GM19452 (cell line): Measurements from ENCODE around the gene NHEJ1.

Experiments used
- ATAC-seq: cut with Tn5 transposase; IDR thresholded peaks from one replicate; pipeline ENCODE4 v1.9.1; 2021; ENCODE audit not compliant: unreplicated experiment

Gene NHEJ1

GRCh38 chr2:219059725-219060682, 100.6 kb downstream of the NHEJ1 start:
- no peak for ATAC-seq

- no peak for ATAC-seq
These were observed 101.3 kb downstream of the NHEJ1 start for GRCh38 chr2:219059375-219059724.

DNA sequence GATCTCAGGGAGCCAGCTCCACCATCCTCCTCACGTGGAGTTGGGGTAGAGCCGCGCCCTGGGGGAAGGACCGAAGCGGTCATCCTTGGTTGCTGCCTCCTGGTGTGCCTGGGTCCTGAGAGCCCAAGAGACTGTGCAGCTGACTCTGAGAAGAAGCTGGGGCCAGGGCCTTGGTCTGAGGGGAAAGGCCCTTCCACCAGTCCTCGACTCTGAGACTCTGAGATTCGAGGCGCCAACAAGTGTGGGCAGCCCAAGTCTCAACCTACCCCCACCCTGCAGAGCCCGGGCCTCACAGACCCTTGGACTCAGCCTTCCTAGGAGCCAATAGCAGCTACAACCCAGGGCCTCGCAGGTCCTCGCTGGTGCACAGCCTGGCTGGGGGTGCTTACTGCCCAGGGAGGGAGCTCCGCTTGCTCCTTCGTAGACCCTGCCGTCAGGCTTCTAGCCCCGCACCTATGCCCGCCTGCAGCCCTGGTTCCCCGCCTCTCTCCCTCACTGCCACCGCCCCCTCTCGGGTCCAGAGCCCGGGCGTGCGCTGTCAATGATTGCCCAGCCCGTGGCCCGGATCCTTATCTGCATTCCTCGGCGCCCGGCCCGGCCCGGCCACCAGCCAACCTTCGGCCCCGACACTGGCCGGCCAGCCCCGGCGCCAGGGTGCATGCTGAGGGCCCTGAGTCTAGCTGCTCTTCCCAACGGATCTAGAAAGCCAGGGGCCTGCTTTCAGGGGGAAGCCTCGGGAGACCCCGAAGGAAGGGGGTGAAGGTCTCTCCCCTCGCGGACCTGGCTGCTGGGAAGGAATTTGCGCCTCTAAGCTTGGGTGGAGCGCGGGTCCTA, 101.9 kb downstream of the NHEJ1 start:
- no peak for ATAC-seq

DNA sequence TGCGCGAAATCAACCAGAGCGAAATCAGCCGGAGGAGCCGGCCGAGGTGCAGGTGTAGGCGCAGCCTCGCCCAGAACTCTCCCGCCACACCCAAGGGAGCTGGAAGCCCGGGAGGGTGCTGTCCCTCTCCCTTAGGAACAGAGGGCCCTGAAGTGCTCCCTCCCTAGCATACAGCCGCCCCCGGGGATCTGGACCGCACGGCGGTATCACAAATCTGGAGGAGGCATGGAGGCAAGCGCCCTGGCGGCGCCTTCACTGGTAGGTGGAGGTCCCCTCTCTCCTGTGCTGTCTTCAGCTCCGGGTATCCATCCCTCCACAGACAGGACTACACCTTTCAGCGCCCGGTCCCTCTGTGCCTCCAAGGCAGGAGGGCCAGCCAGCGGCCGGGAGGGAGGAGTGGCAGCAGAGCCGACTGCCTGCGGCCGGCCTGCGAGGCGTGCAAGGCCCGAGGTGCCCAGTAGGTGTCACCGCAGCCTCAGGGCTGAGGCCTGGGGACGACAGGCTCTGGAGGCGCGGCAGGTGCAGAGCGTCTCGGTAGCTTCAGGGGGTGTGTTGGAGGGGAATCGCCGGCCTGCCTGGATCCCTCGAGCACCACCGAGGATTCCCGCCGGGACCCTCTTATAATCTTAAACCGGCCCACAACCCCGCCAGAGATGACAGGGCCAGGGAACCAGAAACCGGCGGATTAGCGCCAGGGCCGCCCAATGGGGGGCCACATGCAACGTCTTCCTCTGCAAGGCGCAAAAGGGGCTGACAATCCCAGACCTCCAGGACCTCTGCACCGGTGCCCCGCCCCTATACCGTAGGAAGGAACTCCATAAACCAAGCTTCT, 102.7 kb downstream of the NHEJ1 start:
- ATAC-seq: peak; percentile 93

DNA sequence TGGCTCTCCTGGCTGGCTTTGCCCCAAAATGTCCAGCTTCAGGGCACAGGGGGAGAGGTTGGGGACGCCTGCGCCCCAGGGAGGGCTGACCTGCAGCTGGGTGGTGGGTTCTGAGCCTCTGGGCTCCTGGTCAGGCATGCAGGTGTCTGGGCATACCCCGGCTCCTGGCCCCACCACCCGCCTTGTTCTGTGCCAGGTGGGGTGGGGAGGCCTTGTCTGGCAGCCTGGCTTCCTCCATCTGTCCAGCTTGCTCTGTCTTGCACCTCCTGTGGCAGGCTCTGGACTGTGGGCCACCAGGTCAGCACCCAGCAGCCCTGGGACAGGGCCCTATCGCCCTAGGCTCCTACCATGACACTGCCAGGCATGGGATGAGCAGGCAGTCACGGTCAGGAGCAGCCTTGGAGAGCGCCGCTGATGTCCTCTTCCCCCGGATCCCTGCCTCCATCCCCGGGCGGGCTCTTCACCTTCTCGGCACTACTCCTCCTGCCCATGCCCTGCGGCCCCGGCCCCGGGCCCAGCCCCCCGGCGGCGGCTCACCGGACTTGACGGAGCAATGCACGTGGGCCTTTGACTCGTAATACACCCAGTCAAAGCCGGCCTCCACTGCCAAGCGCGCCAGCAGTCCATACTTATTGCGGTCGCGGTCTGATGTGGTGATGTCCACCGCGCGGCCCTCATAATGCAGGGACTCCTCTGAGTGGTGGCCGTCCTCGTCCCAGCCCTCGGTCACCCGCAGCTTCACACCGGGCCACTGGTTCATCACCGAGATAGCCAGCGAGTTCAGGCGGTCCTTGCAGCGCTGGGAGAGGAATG, 103.5 kb downstream of the NHEJ1 start:
- no peak for ATAC-seq

DNA sequence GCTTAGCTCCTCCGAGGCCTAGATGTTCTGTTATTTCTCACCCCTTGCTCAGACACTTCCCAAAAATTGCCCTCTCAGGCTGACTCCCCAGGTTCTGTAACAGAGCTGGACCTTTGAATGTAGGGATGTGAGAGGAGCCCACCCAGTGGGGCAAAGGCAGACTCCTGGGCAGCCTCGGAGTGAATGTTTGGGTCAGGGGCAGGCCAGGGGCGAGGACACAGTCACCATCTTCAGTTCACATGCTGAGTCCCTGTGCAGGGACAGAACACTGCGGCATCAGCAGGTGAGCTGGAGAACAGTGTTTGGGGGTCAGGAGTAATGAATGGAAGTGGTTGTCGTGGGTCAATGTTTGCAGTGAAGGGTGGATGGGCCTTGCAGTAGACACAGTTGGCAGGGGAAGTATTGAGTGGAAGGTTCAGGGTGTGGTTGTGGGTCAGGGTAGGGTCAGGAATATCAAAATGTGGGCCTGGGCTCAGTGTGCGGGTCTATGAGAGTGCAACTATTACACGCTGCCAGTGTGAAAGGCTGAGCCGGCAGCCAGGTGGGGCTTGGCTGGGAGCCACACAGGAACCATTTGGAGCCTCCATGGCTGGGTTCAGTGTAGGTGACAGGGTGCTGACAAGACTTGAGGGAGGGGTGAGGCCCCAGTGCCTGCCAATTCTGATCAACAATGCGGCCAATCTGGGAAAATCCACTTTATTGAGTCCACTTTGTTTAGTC, 104.3 kb downstream of the NHEJ1 start:
- no peak for ATAC-seq

GRCh38 chr2:219054956-219055903, 105.4 kb downstream of the NHEJ1 start:
- no peak for ATAC-seq

GRCh38 chr2:219049282-219049681, 111.3 kb downstream of the NHEJ1 start:
- no peak for ATAC-seq

GRCh38 chr2:219045937-219046550, 114.6 kb downstream of the NHEJ1 start:
- ATAC-seq: no peak

DNA sequence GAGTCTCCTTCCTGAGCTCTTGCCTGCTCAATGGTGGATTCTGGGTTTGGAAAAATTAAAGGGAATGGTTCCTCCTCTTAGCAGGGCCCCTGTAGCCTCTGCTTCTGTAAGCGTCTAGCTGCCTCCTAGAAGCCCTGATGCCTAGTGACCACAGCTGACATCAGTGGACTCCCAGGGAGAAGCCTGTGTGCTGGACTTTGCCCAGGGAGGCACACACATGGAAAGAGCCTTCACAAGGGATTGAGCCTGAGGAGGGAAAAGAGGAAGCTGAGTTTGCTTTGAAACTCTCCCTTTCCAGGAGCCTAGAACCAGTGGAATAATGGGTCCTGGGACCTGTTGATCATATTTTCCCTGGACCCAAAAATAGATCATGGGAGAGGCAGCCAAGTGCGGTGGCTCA, 117.9 kb downstream of the NHEJ1 start:
- no peak for ATAC-seq

GRCh38 chr2:219042157-219042556, 118.5 kb downstream of the NHEJ1 start:
- ATAC-seq: no peak

DNA sequence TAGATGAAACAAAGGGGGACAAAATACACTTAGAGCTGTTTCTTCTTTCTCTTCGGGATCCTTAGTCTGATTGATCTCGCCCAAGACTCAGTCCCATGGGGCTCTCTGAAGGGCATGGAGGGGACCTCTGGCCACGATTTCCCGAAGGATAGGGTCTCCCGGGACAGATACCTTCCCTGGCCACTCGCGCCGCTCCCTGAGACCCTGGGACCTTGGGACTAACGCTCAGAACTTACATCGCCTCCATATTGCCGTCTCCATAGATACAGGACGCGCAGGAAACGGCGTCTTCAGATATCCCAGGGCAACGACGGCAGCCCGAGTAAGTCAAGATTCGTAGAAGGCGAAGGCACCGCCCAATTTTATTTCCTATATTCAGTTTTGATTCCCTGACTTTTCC, 119.4 kb downstream of the NHEJ1 start, which contains the start of gene CFAP65:
CFAP65 (minus strand) TSS at position 265 of the 400 bp plus-strand sequence. CDS start 2,468 bp downstream, outside the sequence.
- ATAC-seq: no peak

DNA sequence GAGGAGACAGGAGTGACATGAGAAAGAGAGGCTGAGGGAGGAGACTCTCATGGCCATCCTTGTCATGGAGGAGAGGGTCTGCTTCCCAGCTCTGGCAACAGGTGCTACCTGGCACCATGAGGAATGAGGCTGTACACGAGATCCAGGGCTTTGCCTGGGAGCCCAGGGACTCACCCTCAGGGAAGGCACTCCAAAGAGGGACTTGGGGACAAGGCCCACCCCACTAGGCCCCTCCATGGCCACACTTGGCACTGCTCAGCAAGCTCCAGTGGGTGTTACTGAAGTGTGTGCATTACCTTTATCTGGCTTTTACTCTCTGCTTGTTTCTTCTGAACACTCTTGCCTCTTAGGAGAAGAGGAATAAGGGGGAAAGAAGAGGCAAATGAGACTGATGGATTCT, 122.0 kb downstream of the NHEJ1 start:
- ATAC-seq: no peak

GRCh38 chr2:219037783-219038499, 122.7 kb downstream of the NHEJ1 start:
- no peak for ATAC-seq

DNA sequence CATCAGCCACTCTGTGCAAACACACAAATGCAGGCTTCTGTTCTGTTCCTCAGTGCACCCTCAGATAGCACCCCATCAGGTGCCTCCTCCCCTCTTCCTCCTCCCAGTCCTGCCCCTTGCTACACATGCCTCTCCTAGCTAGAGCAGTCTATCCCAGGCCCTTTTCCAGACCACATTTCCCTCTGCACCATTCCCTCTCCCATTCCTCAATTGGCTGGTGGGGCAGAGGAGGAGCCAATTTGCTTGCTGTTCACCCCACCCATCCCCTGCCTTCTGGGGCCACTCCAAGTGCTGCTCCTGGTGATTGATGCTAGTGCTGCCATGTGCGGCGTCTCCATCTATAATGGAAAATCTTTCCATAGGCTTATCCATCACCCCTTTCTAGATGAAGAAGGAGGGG, 124.7 kb downstream of the NHEJ1 start:
- no peak for ATAC-seq

DNA sequence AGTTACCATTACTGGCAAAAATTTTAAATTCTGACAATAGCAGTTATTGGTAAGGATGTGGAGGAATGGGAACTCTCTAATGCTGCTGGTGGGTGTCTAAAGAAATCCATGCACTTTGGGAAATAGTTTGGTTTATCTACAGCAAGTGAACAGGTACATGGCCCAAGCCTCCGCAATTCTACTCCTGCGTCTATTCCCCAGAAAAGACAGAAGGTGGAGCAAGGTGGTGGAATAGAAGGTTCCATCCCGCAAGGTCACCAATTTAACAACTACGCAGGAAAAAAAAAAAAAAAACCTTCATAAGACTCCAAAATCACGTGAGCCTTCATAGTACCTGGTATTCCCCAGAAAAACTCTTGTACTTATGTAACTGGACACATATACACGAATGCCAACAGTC, 125.8 kb downstream of the NHEJ1 start:
- ATAC-seq: no peak

DNA sequence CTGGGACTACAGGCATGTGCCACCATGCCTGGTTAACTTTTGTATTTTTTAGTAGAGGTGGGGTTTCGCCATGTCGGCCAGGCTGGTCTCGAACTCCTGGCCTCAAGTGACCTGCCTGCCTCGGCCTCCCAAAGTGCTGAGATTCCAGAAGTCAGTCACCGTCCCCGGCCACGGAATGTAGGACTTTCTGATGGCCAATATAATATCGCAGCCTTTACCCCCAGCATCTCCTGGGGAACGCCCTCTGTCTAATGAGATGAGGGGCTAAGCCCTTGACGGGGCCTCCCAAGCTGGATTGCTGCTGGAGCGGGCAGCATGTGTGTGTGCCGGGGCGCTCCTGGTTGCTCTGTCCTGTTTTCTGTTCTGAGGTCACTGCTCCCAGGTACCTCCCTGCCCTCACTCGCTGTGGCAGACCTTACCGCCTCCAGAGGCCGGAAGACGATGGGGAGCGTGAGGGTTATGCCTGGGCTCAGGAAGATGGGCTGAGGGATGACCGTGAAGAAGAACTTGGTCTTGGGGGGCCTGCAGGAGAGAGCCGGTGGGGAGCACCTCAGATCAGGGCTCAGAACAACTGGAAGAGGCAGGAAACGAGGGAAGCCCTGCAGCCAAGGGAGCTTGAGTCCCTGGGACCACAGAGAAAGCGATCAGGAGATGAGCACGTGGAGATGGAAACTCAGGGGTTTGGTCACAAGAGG, 128.4 kb downstream of the NHEJ1 start:
- no peak for ATAC-seq
